Activated naive CD8-positive, alpha-beta T cell (primary cell): Measurements from ENCODE around the gene CFD.

ENCODE experiments used
- H3K27ac Mint-ChIP-seq: one replicate; pipeline ENCODE4 v1.8.0; 2021; ENCODE audit warnings: mixed read lengths
- H3K27me3 Mint-ChIP-seq: one replicate; pipeline ENCODE4 v1.8.0; 2021; ENCODE audit warnings: mixed read lengths
- H3K36me3 Mint-ChIP-seq: one replicate; pipeline ENCODE4 v1.8.0; 2021; ENCODE audit warnings: mixed read lengths
- H3K4me1 Mint-ChIP-seq: one replicate; pipeline ENCODE4 v1.8.0; 2021; ENCODE audit warnings: low read depth, mixed read lengths
- H3K4me3 Mint-ChIP-seq: one replicate; pipeline ENCODE4 v1.8.0; 2021; ENCODE audit warnings: mild to moderate bottlenecking, mixed read lengths
- H3K9me3 Mint-ChIP-seq: one replicate; pipeline ENCODE4 v1.8.0; 2021; ENCODE audit warnings: low read depth, mixed read lengths

The CFD gene

GRCh38 chr19:912181-913079 lies 53.0 kb downstream of the CFD start:
- Mint-ChIP-seq H3K9me3 (no peaks in the 10 kb centered on the region), H3K36me3 (no peaks in the 10 kb centered on the region), H3K4me3 (peak overlapping the region; percentile 79), H3K4me1 (peaks cover 34% of the 10 kb centered on the region), H3K27me3 (no peaks in the 10 kb centered on the region), H3K27ac (peak overlapping the region; percentile 28)
